ENCODE measurements around the gene MRPL24.

GRCh38 chr1:156709031-156709430, 31.9 kb downstream of the MRPL24 start:
- TF ChIP-seq PATZ1 (CRISPR knock-in tag; IDR thresholded peaks at IDR 0.05; ENCODE audit: borderline replicate concordance) (no peak), OSR1 (CRISPR knock-in tag; IDR thresholded peaks at IDR 0.05) (no peak)

Data from SK-N-SH treated with all-trans-retinoic acid at 6 μM for 48 hours (cell line).